ENCODE data around the gene PIP5K1B.
"Not testable (repeated sequence)": the region's sequence is repeated elsewhere in the genome, so short reads cannot be mapped to it uniquely, and the experiment has no call there.

Gene PIP5K1B

DNA sequence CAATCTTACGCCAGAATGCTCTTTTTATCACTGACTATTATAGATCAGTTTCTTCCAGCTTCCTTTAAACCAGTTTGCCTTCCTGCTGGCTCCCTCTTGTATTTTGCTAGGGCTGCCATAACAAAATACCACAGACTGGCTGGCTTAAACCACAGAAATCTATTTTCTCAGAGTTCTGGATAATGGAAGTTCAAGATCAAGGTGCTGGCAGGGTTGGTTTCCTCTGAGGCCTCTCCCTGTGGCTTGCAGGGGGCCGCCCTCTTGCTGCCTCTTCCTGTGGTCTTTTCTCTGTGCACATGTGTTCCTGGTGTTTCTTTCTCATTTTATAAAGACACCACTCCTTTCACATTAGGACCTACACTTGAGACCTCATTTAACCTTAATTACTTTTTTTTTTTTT lies 323.7 kb downstream of the PIP5K1B start:
- DNase-seq (ENCODE audit: low spot score): no peak

- no peak for DNase-seq (ENCODE audit: low spot score)
These were observed 324.5 kb downstream of the PIP5K1B start for GRCh38 chr9:69029535-69029934.

DNA sequence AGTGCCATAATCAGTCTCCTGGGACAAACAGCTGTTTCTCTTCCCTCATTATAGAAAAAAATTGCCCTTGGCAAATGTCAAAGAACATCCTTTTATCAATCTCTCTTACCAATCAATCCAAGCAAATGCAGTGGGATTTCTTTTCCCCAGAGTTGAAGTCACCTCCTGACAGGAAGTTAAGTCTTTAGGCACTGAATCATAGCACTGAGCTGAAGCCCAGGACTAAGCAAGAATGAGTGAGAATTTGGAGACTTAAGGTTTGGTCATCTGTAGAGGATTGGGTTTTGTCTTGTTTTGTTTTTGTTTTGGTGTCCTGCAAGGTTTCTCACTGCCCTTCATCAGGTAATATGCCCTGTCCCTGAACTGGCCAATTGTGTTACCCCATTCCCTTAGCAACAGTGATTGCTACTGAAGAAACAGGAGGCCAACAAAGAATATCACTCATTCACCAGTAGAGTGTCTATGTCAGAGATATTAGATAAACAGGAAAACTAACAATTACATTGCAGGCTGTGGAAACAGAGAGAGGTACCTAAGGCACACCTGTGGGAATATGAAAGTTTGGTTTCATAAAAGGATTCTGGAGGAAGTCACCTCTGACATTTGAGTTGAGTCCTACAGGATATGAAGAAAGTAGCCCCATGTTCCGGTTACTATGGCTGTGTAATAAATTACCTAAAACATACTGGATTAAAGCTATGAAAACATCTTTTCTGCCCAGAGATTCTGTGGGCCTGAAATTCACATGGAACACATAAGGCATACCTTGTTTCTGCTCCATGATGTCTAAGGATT lies 326.0 kb downstream of the PIP5K1B start:
- DNase-seq (ENCODE audit: low spot score): no peak

- no peak for DNase-seq (ENCODE audit: low spot score)
These were observed 329.0 kb downstream of the PIP5K1B start for GRCh38 chr9:69034071-69034470.

DNA sequence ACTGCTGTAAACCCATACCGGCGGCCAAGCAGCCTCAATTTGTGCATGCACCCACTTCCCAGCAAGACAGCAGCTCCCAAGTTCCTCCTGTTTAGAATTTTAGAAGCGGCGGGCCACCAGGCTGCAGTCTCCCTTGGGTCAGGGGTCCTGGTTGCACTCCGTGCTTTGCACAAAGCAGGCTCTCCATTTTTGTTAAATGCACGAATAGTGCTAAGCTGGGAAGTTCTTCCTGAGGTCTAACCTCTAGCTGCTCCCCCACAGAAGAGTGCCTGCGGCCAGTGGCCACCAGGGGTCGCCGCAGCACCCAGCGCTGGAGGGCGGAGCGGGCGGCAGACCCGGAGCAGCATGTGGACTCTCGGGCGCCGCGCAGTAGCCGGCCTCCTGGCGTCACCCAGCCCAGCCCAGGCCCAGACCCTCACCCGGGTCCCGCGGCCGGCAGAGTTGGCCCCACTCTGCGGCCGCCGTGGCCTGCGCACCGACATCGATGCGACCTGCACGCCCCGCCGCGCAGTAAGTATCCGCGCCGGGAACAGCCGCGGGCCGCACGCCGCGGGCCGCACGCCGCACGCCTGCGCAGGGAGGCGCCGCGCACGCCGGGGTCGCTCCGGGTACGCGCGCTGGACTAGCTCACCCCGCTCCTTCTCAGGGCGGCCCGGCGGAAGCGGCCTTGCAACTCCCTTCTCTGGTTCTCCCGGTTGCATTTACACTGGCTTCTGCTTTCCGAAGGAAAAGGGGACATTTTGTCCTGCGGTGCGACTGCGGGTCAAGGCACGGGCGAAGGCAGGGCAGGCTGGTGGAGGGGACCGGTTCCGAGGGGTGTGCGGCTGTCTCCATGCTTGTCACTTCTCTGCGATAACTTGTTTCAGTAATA lies 330.6 kb downstream of the PIP5K1B start, which contains the start of gene FXN:
FXN (plus strand) TSS at position 315 of the 871 bp plus-strand sequence; CDS start at position 346, 31 bp downstream.
- DNase-seq (ENCODE audit: low spot score): peak; percentile 81

DNA sequence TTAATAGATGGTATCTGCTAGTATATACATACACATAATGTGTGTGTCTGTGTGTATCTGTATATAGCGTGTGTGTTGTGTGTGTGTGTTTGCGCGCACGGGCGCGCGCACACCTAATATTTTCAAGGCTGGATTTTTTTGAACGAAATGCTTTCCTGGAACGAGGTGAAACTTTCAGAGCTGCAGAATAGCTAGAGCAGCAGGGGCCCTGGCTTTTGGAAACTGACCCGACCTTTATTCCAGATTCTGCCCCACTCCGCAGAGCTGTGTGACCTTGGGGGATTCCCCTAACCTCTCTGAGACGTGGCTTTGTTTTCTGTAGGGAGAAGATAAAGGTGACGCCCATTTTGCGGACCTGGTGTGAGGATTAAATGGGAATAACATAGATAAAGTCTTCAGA lies 331.3 kb downstream of the PIP5K1B start:
- peak; percentile 9 for DNase-seq (ENCODE audit: low spot score)

DNA sequence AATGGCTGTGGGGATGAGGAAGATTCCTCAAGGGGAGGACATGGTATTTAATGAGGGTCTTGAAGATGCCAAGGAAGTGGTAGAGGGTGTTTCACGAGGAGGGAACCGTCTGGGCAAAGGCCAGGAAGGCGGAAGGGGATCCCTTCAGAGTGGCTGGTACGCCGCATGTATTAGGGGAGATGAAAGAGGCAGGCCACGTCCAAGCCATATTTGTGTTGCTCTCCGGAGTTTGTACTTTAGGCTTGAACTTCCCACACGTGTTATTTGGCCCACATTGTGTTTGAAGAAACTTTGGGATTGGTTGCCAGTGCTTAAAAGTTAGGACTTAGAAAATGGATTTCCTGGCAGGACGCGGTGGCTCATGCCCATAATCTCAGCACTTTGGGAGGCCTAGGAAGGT lies 331.8 kb downstream of the PIP5K1B start:
- DNase-seq (ENCODE audit: low spot score): no peak

DNA sequence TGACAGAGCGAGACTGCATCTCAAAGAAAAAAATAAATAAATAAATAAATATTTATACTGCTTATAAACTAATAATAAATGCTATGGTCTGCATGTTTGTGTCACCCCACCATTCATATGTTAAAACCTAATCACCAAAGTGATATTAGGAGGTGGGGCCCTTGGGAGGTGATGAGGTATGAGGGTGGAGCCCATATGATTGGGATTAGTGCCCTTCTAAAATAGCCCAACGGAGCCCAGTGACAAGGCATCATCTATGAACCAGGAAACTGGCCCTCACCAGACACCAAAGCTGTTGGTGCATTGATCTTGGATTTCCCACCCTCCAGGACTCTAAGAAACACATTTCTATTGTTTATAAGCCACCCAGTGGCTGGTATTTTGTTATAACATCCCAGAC lies 335.6 kb downstream of the PIP5K1B start:
- no peak for DNase-seq (ENCODE audit: low spot score)

GRCh38 chr9:69044240-69045219 lies 339.5 kb downstream of the PIP5K1B start:
- no peak for DNase-seq (ENCODE audit: low spot score)

- DNase-seq (ENCODE audit: low spot score): no peak
These were observed 340.8 kb downstream of the PIP5K1B start for GRCh38 chr9:69045821-69046220.

GRCh38 chr9:69046723-69047122 lies 341.7 kb downstream of the PIP5K1B start:
- no peak for DNase-seq (ENCODE audit: low spot score)

DNA sequence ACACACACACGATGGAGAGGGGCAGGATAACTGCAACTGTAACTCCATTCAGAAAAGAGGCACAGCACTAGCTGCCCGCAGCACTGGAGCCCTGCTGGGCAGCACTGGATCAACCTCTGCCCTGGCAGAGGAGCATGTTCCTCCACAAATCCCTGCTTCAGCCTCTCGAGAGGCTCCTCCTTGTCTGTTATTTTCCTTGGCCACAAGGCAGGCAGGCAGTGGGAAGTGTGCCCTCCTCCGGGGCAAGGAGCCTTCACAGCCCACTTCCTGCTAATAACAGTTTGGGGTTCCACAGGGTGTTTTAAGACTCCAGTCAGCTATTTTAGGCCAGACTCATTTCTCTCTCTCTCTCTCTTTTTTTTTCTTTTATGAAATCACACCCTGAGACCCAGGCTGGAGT lies 342.3 kb downstream of the PIP5K1B start:
- DNase-seq (ENCODE audit: low spot score): no peak

- DNase-seq (ENCODE audit: low spot score): no peak
These were observed 344.1 kb downstream of the PIP5K1B start for GRCh38 chr9:69049094-69049493.

- not testable (repeated sequence) for DNase-seq (ENCODE audit: low spot score)
These were observed 345.9 kb downstream of the PIP5K1B start for GRCh38 chr9:69050936-69051335.

- no peak for DNase-seq (ENCODE audit: low spot score)
These were observed 349.9 kb downstream of the PIP5K1B start for GRCh38 chr9:69054989-69055388.

- no peak for DNase-seq (ENCODE audit: low spot score)
These were observed 351.3 kb downstream of the PIP5K1B start for GRCh38 chr9:69056191-69056815.

GRCh38 chr9:69058101-69058500 lies 353.1 kb downstream of the PIP5K1B start:
- DNase-seq (ENCODE audit: low spot score): no peak

Data from LoVo (cell line).